CD4-positive, alpha-beta T cell (primary cell): ENCODE results near the gene GPSM1. TPM values are rescaled to one million over a fixed set of nuclear protein-coding genes. Genes with fewer than 3 reads are reported as not detected.

Source experiments
- ATAC-seq: fragments of 200-7000 bp; cut with Tn5 transposase; one replicate; pipeline ENCODE4 v1.10.0; 2022; ENCODE audit warnings: mild to moderate bottlenecking; ENCODE audit not compliant: poor library complexity
- CTCF ChIA-PET: fragments of 350-600 bp; sonication (Branson Sonifier 250); formaldehyde crosslinking; loops from one replicate; lab custom pipeline; 2021; ENCODE audit warnings: antibody characterized with exemption, inconsistent platforms; lab: Charles Lee
- POLR2A ChIA-PET: fragments of 350-600 bp; sonication (Branson Sonifier 250); formaldehyde crosslinking; loops from one replicate; lab custom pipeline; 2021; ENCODE audit warnings: antibody characterized with exemption, inconsistent platforms; lab: Charles Lee
- DNase-seq, 14 experiments: peaks; one replicate each; pipeline ENCODE4 v3.0.0-alpha.2; 2013 to 2020; ENCODE audit warnings: mixed read lengths in 2 of 14
- H3K27ac ChIP-seq, 2 donors: one replicate each; pipeline versions ENCODE4 v1.5.1 to v1.7.0; 2013; ENCODE audit warnings: low read length in 2 of 2, low read depth in 1 of 2, mild to moderate bottlenecking in 1 of 2
- H3K27me3 ChIP-seq, 2 experiments: 1 replicate in 1 of 2; 2 replicates in 1 of 2; pipeline versions ENCODE4 v1.6.1 to v1.7.0; 2013; ENCODE audit warnings: low read length in 2 of 2, control low read depth in 1 of 2, mild to moderate bottlenecking in 1 of 2, moderate library complexity in 1 of 2; ENCODE audit not compliant: insufficient read depth in 2 of 2, control insufficient read depth in 1 of 2
- H3K36me3 ChIP-seq: one replicate; pipeline ENCODE4 v1.6.1; 2013; ENCODE audit warnings: low read length, control low read depth; ENCODE audit not compliant: insufficient read depth
- H3K4me1 ChIP-seq: one replicate; pipeline ENCODE4 v1.6.1; 2013; ENCODE audit warnings: low read length, control low read depth; ENCODE audit not compliant: insufficient read depth
- H3K4me3 ChIP-seq: one replicate; pipeline ENCODE4 v1.5.1; 2013; ENCODE audit warnings: mild to moderate bottlenecking, low read length, moderate library complexity
- H3K9me3 ChIP-seq, 2 experiments: 1 replicate in 1 of 2; 2 replicates in 1 of 2; pipeline versions ENCODE4 v1.6.1 to v1.7.0; 2013; ENCODE audit warnings: low read length in 2 of 2, mild to moderate bottlenecking in 2 of 2, control low read depth in 1 of 2, moderate library complexity in 1 of 2; ENCODE audit not compliant: control insufficient read depth in 1 of 2, insufficient read depth in 1 of 2
- H3K27ac Mint-ChIP-seq: one replicate; pipeline ENCODE4 v1.8.0; 2020; ENCODE audit warnings: mixed read lengths
- H3K27me3 Mint-ChIP-seq: one replicate; pipeline ENCODE4 v1.8.0; 2021; ENCODE audit warnings: mixed read lengths
- H3K36me3 Mint-ChIP-seq: one replicate; pipeline ENCODE4 v1.8.0; 2021; ENCODE audit warnings: low read depth, mixed read lengths
- H3K4me1 Mint-ChIP-seq: one replicate; pipeline ENCODE4 v1.8.0; 2021; ENCODE audit warnings: low read depth, mixed read lengths
- H3K4me3 Mint-ChIP-seq: one replicate; pipeline ENCODE4 v1.8.0; 2020; ENCODE audit warnings: mild to moderate bottlenecking, mixed read lengths
- H3K9me3 Mint-ChIP-seq: one replicate; pipeline ENCODE4 v1.8.0; 2020; ENCODE audit warnings: mixed read lengths
- intact Hi-C, 2 experiments: fragments of 100-400 bp; cut with DNase I in 1 of 2; cut with micrococcal nuclease in 1 of 2; formaldehyde crosslinking; loops; one replicate each; pipeline versions ENCODE4 v1.15.1 to v1.9.0; 2023 to 2025; cut with DNase I, micrococcal nuclease
- total RNA-seq, 174 experiments: library from RNA in 2 of 174; stranded (reverse) in 2 of 174; gene quantifications; one replicate each; pipeline ENCODE4 v1.2.3 and lab custom pipeline; 2021 to 2026
- TF ChIP-seq, protein P1 (sequence below): fragments of 200-600 bp; IDR thresholded peaks from one replicate; pipeline ENCODE4 v1.8.0; 2022; ENCODE audit warnings: antibody characterized with exemption, mild to moderate bottlenecking

The GPSM1 gene
- total RNA-seq, 2 experiments from 2014 or later = 7.7 to 8.6 TPM

GRCh38 chr9:136299116-136299515 lies 28.2 kb upstream of the GPSM1 start:
- no peaks in the 10 kb centered on the region for H3K27me3 ChIP-seq
- intact Hi-C loops = no loop called here

GRCh38 chr9:136299541-136299940 lies 27.8 kb upstream of the GPSM1 start:
- Mint-ChIP-seq H3K4me3 (no peak overlapping the region), H3K36me3 (no peaks in the 10 kb centered on the region), H3K9me3 (no peaks in the 10 kb centered on the region), H3K4me1 (no peaks in the 10 kb centered on the region), H3K27me3 (no peaks in the 10 kb centered on the region), H3K27ac (no peak overlapping the region)
- no peak overlapping the region for H3K4me3 ChIP-seq
- H3K4me1 ChIP-seq = no peaks in the 10 kb centered on the region
- ChIA-PET CTCF (no interaction called here), POLR2A (no interaction called here)
- no peaks in the 10 kb centered on the region for H3K36me3 ChIP-seq
- H3K27ac ChIP-seq = no peak overlapping the region
- ATAC-seq (no peak), DNase-seq (no peak)
- no peaks in the 10 kb centered on the region for H3K9me3 ChIP-seq
- TF ChIP-seq, protein P1, sequence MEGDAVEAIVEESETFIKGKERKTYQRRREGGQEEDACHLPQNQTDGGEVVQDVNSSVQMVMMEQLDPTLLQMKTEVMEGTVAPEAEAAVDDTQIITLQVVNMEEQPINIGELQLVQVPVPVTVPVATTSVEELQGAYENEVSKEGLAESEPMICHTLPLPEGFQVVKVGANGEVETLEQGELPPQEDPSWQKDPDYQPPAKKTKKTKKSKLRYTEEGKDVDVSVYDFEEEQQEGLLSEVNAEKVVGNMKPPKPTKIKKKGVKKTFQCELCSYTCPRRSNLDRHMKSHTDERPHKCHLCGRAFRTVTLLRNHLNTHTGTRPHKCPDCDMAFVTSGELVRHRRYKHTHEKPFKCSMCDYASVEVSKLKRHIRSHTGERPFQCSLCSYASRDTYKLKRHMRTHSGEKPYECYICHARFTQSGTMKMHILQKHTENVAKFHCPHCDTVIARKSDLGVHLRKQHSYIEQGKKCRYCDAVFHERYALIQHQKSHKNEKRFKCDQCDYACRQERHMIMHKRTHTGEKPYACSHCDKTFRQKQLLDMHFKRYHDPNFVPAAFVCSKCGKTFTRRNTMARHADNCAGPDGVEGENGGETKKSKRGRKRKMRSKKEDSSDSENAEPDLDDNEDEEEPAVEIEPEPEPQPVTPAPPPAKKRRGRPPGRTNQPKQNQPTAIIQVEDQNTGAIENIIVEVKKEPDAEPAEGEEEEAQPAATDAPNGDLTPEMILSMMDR = no peak
- intact Hi-C loops = no loop called here
- H3K27me3 ChIP-seq = no peaks in the 10 kb centered on the region

More at GRCh38 chr9:136299116-136299515, 28.2 kb upstream of the GPSM1 start:
- Mint-ChIP-seq H3K27me3 (no peaks in the 10 kb centered on the region), H3K4me1 (no peaks in the 10 kb centered on the region), H3K36me3 (no peaks in the 10 kb centered on the region), H3K9me3 (no peaks in the 10 kb centered on the region), H3K4me3 (no peak overlapping the region), H3K27ac (no peak overlapping the region)
- ChIA-PET POLR2A (no interaction called here), CTCF (no interaction called here)
- ATAC-seq = no peak
- no peak overlapping the region for H3K4me3 ChIP-seq
- TF ChIP-seq, protein P1 = no peak
- peaks cover 0 to 4% of the 10 kb centered on the region in 2 experiments for H3K9me3 ChIP-seq
- no peaks in the 10 kb centered on the region for H3K36me3 ChIP-seq
- H3K27ac ChIP-seq = no peak overlapping the region
- no peak for DNase-seq
- no peaks in the 10 kb centered on the region for H3K4me1 ChIP-seq

GRCh38 chr9:136300016-136300545 lies 27.3 kb upstream of the GPSM1 start:
- Mint-ChIP-seq H3K4me1 (no peaks in the 10 kb centered on the region), H3K27me3 (no peaks in the 10 kb centered on the region), H3K9me3 (no peaks in the 10 kb centered on the region), H3K36me3 (no peaks in the 10 kb centered on the region), H3K27ac (no peak overlapping the region), H3K4me3 (no peak overlapping the region)
- TF ChIP-seq, protein P1 = no peak
- Histone ChIP-seq H3K4me1 (no peaks in the 10 kb centered on the region), H3K4me3 (no peak overlapping the region), H3K9me3 (no peaks in the 10 kb centered on the region), H3K36me3 (no peaks in the 10 kb centered on the region), H3K27me3 (no peaks in the 10 kb centered on the region), H3K27ac (no peak overlapping the region)
- ATAC-seq (no peak), DNase-seq (no peak)
- ChIA-PET POLR2A (no interaction called here), CTCF (no interaction called here)
- intact Hi-C loops = no loop called here
